Fibroblast of lung (primary cell): ENCODE results near the gene BBS1.
A peak's percentile ranks its signal among the peaks of the same experiment; 100 is the strongest.

Experiments used
- EZH2 ChIP-seq: IDR thresholded peaks from 2 replicates; pipeline ENCODE4 v1.5.1; 2012; ENCODE audit warnings: low read length, control low read depth, mild to moderate bottlenecking; ENCODE audit errors: missing control alignments
- TF ChIP-seq, protein P1 (sequence below), 2 donors: IDR thresholded peaks in 1 of 2; conservative IDR thresholded peaks in 1 of 2; 1 replicate in 1 of 2; 2 replicates in 1 of 2; pipeline ENCODE4 v1.5.1; 2011 to 2012; ENCODE audit warnings: low read length in 2 of 2, control low read depth in 1 of 2, inconsistent platforms in 1 of 2, low read depth in 1 of 2, mild to moderate bottlenecking in 1 of 2

DNA sequence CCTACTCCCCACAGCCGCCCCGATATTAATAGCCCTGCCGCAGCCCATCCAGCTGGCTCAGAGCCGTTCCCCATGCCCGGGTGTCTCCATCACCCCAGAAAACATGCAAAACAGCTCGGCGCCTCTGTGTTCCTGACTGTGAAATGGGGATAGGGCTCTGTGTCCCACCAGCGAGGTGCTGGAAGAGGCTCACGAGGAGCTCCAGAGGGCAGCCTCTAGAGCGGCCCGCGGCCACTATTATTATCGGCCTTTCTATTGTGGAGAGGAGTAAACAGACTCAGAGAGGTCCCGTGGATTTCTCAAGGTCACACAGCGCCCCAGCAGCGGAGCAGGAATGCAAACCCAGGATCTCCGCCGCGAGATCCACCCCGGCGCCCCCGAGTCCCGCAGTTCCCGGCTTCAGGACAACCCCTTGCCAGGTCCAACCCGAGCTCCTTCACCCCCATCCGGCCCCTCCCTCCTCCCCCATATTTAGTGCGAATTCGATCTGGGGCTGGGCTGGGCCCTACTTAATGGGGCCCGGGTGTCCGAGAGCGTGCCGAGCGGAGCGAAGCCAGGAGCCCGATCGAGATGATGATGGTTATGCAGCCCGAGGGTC lies 36.0 kb downstream of the BBS1 start, which contains the start of gene ACTN3:
- TF ChIP-seq, protein P1, sequence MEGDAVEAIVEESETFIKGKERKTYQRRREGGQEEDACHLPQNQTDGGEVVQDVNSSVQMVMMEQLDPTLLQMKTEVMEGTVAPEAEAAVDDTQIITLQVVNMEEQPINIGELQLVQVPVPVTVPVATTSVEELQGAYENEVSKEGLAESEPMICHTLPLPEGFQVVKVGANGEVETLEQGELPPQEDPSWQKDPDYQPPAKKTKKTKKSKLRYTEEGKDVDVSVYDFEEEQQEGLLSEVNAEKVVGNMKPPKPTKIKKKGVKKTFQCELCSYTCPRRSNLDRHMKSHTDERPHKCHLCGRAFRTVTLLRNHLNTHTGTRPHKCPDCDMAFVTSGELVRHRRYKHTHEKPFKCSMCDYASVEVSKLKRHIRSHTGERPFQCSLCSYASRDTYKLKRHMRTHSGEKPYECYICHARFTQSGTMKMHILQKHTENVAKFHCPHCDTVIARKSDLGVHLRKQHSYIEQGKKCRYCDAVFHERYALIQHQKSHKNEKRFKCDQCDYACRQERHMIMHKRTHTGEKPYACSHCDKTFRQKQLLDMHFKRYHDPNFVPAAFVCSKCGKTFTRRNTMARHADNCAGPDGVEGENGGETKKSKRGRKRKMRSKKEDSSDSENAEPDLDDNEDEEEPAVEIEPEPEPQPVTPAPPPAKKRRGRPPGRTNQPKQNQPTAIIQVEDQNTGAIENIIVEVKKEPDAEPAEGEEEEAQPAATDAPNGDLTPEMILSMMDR (conservative IDR thresholded peaks at IDR 0.05 in 1 of 2, IDR thresholded peaks at IDR 0.05 in 1 of 2; ENCODE audit: low read depth in 1 of 2, low read length in 2 of 2), result no peak
- TF ChIP-seq EZH2, result peak; percentile 46
